Measurements from ENCODE around the gene CYB561D2.
"Not testable (repeated sequence)": the region's sequence is repeated elsewhere in the genome, so short reads cannot be mapped to it uniquely, and the experiment has no call there.

The CYB561D2 gene, protein sequence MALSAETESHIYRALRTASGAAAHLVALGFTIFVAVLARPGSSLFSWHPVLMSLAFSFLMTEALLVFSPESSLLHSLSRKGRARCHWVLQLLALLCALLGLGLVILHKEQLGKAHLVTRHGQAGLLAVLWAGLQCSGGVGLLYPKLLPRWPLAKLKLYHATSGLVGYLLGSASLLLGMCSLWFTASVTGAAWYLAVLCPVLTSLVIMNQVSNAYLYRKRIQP

DNA sequence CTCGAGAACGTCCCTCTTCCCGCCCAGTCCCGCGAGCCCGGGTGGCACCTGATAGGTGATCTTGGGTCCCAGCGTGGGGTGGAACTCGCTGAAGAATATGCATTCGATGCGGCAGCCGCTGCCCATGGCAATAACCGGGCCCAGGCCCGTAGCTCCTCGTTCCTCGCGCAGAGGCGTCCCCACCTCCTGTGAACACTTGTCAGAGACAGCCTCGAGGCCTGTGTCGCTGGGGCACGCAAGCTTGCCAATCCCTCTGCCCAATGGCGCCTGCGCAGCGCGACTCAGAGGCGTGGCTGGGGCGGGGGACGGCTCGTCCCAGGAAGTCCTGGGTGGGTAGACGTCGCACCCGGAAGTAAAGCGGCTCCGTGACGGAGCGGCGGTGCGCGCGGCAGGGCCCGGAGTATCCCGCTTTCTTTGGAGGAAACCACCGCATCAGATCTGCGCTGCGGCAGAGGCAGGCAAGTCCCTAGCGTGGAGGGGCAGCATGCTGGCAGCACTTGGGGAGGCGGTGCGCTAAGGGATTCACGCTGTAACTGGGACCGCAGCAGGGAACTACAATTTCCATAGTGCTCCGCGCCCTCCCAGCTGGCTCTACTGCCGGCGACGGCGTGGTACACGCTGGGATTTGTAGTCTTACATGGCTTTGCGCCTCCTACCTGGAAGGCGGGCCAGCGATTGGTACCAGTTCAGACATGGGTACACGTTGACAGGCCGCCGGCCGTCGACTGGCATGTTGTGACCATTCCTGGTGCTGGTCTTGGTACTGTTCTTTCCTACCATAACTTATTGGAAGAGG is at the start of gene CYB561D2, which contains the start of gene NPRL2:
TSS of gene CYB561D2 (plus strand) at position 336 of the 796 bp plus-strand sequence. CDS start 572 bp downstream, outside the sequence.
TSS of gene NPRL2 (minus strand) at position 249 of the 796 bp plus-strand sequence. CDS start at position 126, 123 bp downstream.
- peak; percentile 86 to 99 (median 97) for DNase-seq

DNA sequence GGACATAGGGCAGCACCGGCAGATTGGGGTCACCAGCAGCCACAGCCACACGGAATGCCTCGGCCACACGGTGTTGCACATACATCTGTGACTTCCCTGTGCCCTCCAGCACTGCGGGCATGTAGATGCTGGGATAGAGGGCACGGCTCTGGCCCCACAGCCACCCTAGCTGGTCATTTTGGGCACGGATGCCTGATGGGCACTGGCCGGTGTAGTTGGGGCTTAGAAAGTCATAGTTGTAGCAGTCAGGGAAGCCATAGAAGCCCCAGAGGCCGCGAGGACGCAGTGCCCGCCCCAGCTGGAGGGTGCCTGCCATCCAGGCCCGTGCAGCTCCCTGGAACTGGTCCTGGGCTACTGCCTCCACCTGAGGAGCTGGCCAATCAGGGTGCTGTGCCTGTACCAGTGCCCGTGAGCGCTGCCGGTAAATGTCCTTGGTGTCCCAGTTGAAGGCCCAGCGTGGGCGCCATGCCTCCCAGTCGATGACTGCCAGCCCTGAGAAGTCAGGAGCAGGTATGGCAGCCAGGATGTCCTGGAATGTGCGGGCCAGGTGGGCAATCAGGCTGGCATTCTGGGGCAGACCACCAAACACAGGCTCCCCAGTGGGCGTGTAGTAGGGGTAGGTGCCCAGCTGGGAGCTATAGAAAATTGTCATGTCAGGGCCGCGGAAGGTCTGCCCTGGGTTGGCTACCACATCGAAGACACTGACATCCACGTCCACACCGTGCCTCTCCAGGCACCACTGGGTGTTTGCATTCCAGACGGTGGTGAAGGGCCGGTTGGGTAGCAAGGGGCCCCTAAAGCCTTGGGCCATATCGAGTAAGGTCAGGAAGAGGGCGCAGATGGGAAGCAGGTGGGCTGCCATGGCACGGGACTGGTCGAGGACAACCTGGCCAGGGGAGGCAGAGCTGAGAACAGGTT is 48.3 kb upstream of the CYB561D2 start:
- no peak for DNase-seq

DNA sequence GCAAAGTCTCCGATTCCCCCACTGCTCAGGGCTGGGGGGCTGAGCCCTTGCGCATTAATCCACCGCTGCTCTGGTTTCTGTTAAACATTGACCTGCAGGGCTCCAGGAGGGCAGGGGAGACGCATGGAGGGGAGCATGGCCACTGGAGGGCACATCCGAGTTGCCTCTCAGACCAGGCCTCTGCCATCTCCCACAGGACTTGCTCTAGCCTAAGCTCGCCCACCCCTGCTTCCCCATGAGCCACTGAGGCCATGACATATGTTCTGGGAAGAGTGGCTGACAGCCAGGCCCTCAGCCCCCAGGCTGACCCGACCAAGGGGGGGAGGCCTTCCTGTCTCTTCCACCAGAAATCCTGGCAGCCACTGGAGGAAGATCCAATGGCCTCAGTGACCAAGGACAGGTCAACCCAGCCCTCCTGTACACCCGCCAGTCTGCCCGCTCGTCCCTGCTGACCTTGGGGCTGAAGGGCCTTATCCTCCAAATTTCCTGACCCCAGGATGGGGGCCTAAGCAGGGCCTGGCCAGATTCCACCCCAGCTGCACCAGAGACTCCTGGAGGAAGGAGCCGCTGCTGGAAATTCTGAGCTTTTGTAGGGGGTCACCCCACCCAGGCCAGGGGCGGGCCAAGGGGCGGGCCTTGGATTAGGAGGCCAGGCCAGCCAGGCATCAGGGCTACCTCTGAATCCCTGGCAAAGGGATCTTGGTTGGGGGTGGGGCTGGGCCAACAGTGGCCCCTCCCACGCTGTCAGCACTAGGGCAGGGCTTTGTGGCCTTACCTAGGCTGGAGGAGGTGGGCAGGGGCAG is 47.4 kb upstream of the CYB561D2 start, which contains the start of gene HYAL1:
TSS of gene HYAL1 (minus strand) at position 562 of the 803 bp plus-strand sequence. CDS start 618 bp downstream, outside the sequence.
- no peak for DNase-seq

DNA sequence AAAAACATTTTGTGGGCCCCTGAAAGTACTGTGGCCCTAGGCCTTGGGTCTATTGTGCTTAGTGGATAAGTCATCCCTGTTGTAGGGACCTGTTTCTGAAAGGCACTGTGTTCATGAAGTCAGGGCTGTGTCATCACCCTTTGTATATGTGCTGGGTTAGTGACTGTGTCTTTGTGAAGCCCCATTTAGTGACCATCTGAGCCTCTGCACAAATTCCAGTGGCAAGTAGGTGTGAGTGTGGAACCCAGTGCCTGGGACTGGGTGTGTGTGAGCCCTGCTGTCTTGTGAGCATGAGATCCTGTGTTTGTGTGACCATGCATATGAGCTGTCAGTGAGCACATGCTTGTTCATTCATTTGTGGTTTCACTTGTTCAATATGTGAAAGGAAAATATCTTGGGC is 46.1 kb upstream of the CYB561D2 start:
- DNase-seq, result no peak

DNA sequence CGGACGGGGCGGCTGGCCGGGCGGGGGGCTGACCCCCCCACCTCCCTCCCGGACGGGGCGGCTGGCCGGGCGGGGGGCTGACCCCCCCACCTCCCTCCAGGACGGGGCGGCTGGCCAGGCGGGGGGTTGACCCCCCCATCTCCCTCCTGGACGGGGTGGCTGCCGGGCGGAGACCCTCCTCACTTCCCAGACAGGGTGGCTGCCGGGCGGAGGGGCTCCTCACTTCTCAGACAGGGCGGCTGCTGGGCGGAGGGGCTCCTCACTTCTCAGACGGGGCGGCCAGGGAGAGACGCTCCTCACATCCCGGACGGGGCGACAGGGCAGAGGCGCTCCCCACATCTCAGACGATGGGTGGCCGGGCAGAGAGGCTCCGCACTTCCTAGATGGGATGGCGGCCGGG is 38.6 kb upstream of the CYB561D2 start:
- not testable (repeated sequence) for DNase-seq

DNA sequence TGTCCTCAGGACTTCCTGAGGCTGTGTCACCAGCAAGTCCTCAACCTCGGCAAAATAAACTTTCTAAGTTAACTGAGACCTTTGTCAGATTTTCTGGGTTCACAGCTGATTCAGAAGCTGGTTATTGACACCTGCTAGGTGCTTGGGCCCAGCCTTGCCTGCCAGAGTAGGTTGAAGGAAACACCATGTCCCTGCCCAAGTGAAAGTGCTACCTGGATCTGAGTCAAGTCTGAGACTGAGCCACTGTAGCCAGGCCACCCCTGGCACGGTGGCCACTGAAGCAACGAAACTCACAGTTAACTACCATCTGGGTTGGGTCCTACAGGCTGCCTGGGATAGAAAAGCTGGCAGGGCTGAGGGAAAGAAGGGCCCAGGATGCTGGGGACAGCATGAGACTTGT is 36.3 kb upstream of the CYB561D2 start:
- no peak for DNase-seq

DNA sequence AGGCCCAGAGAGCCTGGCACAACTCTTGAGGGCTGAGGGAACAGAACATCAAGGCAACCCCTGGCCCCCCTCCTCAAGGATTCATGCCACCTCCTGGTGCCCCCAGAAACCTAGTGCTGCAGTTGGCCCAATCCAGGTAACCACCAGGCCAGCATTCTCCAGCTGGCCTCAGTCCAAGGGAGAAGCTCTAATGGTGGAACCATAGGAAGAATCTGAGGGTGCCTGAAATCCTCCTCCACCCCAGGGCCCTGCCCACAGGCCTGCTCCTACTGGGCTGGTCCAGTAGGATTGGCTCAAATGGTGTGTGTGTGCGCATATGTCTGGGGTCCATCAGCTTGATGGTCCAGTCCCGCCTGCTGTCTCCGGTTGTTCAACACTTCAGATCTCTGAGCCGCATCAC is 35.8 kb upstream of the CYB561D2 start:
- DNase-seq, result no peak

DNA sequence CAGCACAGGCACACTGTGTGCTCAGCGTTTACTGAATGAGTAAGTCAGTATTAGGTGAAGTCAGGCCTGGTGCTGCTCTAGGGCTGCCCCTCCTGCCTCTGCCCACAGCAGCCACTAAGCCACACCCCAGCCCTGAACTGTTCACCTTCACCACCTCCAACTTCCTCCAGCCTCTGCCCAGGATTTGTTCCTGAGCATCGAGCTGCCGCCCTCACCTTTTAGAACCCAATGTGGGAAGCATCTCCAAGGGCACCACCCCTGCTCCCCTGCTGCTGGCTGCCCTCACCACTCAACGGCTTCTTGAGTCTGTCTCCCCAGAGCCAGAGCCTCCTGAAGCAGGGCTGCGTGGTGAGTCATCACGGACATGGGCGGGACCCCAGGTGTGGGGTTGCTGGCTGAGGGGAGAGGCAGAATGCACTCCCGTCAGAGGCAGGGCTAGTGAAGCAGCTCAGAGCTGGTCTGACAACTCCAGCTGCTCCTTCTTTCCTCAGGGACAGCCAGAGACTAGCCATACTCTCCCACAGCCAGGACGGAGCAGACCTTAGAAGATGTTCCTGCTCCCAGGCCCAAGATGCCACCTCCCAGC is 33.9 kb upstream of the CYB561D2 start:
- peak in 19 of 56 donors; percentile 20 to 76 (median 42) for DNase-seq

DNA sequence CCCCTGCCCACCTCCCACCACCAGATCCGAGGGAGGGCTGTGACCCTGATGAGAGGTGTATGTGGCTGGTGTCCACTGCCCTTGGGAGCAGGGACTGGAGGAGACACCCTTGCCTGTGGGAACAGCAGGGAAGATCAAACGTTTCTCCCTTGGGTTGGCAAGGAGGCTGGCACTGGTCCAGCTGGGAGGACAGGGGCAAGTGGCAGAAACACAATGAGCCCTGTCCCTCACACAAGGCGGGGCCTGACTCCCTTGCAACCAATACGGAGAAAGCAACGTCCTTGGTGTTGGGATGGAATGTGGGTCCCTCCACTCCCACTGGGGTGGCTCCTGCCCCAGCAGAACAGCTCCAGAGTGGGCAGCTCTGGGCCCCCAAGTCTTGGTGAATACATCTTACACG is 33.4 kb upstream of the CYB561D2 start:
- DNase-seq, result no peak

DNA sequence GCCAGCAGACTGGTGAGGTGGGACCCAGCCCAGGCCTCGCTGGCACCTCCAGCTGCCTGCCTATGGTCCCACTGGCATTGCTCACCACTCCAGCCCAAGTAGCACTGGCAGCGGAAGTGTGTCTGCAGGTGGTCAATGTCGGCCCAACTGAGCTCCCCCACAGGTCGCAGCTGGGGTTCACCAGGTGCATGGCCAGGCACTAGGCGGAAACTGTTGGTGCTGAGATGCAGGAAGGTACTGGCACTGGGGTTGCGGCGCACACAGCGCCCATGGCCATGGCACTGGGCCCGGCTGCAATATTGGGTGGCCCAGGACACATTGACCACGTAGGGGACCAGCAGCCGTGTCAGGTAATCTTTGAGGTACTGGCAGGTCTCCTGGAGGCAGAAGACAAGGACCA is 32.5 kb upstream of the CYB561D2 start:
- DNase-seq, result no peak

DNA sequence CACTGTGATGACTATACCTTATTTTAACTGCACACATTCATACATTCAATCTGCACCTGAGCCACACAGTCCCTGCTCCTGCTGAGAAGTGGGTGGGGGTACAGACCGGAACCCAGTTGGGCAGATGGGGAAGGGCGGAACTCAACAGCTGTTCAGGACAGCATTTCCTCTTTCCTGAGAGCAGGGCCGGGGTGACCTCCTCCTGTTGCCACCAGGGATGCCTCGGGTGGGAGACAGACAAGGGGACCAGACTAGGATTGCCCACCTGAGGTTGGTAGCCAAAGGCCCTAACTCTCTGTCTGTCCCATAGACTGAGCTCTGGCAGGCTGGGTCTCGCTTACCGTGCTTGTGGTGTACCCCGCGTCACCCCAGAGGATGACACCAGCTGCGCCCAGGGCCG is 32.0 kb upstream of the CYB561D2 start:
- no peak for DNase-seq

DNA sequence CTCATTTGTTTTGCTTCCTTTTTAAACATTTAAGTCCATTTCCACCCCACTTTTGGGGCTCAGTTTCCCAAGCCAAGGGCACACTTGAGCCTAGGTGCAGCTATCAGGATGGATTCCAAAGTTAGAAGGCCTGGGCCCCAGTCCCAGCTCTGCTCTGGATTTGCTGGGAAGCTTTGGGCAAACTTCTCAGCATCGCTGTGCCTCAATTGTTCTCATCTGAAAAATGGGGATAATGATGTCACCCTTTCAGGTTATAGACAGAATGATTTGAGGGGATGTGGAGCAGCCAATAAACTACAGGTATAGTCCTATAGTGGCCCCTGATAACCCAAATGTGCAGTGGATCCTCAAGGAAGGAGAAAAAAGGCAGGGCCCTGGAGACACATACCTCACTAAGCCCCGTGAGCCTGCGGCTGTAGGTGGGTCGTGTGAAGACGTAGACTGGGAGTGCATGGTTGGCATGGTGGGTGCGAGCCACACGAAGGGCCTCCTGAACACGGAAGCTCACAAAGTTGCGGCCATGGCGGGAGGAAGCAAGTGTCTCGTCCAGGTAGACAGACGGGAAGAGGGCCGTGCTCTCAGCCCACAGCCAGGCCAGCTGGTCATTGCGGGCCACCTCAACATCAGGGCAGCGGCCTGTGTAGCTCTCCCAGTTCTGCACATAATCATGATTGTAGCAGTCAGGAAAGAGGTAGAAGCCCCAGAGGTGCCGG is 31.3 kb upstream of the CYB561D2 start:
- no peak for DNase-seq

DNA sequence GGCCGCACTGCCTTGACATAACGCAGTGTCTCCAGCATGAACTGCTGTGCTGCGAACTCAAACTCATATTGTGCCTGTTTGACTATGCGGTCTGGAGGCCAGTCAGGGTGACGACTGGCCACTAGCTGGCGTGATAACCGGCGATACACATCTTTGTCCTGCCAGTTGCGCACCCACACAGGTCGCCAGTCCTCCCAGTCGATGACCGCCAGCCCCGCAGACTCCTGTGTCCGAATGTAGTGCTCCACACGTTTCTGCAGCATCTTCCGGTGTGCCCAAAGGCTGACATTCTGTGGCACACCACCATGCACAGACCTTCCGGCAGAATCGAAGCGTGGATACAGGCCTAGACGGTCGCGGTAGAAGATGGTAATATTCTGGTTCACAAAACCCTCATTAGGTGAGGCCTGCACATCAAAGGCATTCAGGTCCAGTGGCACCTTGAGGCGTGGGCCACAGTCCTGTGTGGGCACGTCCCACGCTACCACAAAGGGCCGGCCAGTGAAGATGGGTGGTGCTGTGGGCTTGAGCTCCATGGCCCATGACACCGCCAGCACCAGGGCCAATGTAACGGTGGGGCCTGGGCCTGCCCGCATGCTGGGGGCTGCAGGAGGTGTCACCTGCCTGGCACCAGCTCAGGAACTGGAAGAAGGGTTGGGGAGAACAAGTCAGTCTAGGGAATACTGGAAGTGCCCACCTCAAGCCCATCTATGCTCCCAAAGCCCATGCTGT is 30.6 kb upstream of the CYB561D2 start:
- DNase-seq, result no peak

DNA sequence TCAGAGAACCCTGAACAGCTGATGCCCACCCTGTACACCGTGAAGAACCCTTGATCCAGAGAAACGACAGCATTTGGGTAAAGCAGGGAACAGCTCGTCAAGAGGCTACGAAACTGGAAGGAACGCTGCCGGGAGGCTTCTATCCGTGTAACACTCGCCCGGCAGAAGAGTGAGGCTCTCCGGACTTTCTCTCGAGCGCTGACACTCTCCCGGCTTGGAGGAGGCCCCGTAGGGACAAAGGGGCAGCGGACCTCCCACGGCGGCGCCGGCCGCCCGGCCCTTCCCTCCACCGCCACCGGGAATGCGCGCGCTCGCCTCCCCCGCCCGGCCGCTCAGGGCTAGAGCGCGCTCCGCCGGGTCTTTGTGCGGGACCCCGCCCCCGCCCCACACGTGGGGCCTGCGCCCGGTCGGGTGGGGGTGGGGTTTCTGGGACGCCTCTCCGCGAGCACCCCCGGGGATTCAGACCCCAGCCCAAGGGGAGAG is 29.8 kb upstream of the CYB561D2 start:
- peak in 54 of 56 donors; percentile 54 to 96 (median 86) for DNase-seq

DNA sequence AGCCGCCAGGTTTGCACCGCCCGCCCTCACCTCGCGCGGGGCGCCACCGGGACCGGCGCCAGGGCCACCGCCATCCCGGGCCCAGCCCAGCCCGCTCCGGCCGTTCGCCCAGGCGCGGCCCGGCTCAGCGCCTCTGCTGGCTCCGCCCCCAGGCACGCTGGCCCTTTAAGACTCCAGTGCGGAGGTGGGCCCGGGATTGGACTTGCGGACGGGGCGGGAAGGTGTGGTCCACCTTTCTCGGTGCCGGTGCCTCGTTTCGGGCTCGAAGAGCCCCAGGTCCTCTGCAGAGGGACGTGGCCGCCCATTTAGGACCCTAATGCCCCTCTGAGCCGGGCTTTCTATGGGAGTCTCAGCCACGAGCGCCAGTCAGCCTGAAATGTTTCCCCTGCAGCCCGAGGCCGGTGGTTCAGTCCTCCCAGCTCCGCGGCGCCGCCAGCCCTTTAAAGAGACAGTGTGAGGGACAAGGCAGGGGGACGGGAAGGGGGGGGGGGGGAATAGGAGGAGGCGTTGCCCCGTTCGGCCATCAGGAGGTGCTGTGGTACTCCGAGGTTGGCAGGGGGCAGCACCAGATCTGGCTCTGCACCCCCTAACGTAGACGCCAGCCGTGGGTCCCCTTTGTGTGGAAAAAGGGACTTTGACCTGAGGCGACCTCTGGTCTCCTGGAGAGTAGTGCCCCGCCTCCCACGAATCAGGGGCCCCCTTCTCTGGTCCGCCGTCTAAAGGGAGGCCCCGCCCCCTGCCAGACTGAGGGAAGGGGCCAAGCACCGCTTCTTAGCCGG is 29.1 kb upstream of the CYB561D2 start:
- DNase-seq, result peak in 55 of 56 donors; percentile 69 to 96 (median 89)

DNA sequence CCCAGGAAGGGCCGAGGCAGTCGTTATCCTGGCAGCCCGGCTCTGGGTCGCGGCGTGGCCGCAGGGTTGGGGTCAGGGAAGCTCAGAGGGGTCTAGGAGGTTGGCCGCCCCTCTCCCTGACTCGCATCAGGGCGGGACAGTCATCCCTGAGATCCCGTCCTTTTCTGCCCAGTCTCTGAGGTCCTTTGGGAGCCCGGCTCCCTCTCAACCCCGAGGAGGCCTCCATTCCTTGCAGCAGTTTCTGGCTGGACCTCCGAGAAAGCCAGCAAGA is 28.6 kb upstream of the CYB561D2 start:
- no peak for DNase-seq

DNA sequence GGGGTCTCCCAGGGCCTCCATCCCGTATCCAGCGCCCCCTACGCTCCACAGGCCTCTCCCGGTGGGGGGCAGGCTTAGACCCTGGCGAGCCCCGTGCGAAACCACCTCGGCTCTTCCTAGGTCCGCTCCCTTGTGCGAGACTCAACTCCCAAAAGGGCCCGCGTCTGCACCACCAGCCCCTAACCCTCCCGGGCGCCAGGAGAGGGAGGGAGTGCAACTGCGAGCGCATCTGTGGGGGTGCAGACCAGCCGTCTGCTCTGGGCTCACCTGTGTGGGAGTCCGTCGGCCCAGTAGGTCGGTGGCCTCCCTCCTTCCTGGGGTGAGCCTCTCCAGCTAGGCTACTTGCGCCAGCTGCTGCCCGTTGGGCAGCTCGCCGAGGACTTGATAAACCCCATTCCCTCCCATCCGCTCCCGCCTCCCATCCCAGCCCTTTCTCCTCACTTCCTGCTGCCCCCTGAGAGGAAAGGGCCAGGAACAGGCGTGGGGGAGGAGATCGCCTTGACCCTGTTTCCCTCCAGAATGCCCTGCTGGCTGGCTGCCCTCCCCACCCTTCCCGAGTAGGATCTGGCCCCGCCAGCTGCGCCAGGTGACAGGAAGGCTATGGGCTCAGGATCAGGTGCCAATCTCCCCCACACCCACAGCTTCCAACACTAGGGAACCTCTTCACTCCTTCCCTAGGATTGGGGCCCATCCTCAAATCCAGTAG is 28.1 kb upstream of the CYB561D2 start, which contains the start of gene HYAL2:
TSS of gene HYAL2 (minus strand) at position 360 of the 706 bp plus-strand sequence. CDS start 2,256 bp downstream, outside the sequence.
- DNase-seq, result no peak

All from nucleus accumbens (tissue), 56 donors.